NCI-H2029 treated with DMSO at 0.1 percent for 48 hours (cell line): ENCODE measurements around the gene C7orf33.
"Not testable (repeated sequence)": the region's sequence is repeated elsewhere in the genome, so short reads cannot be mapped to it uniquely, and the experiment has no call there.

Experiments used
- DNase-seq: peaks from one replicate; lab custom pipeline; 2025; lab: John Stamatoyannopoulos, UW

Gene C7orf33

GRCh38 chr7:148590471-148590870, at the start of gene C7orf33:
Gene C7orf33 (plus strand): TSS chr7:148590766. CDS start chr7:148590926, 160 bp downstream.
- DNase-seq: no peak

GRCh38 chr7:148541891-148542504, 48.6 kb upstream of the C7orf33 start:
- DNase-seq: no peak

- no peak for DNase-seq
Measured at GRCh38 chr7:148543302-148543701, 47.3 kb upstream of the C7orf33 start.

- no peak for DNase-seq
Measured at GRCh38 chr7:148545172-148545571, 45.4 kb upstream of the C7orf33 start.

- no peak for DNase-seq
Measured at GRCh38 chr7:148545932-148546331, 44.6 kb upstream of the C7orf33 start.

GRCh38 chr7:148546857-148547256, 43.7 kb upstream of the C7orf33 start:
- DNase-seq: no peak

- DNase-seq: no peak
Measured at GRCh38 chr7:148547951-148548350, 42.6 kb upstream of the C7orf33 start.

- no peak for DNase-seq
Measured at GRCh38 chr7:148553979-148554378, 36.6 kb upstream of the C7orf33 start.

- DNase-seq: peak; percentile 6
Measured at GRCh38 chr7:148556892-148557291, 33.7 kb upstream of the C7orf33 start.

- DNase-seq: no peak
Measured at GRCh38 chr7:148558914-148559313, 31.7 kb upstream of the C7orf33 start.

- DNase-seq: no peak
Measured at GRCh38 chr7:148561099-148561498, 29.5 kb upstream of the C7orf33 start.

GRCh38 chr7:148563583-148564274, 26.8 kb upstream of the C7orf33 start:
- DNase-seq: no peak

- DNase-seq: not testable (repeated sequence)
Measured at GRCh38 chr7:148564275-148564951, 26.2 kb upstream of the C7orf33 start.

- no peak for DNase-seq
Measured at GRCh38 chr7:148566736-148567135, 23.8 kb upstream of the C7orf33 start.

GRCh38 chr7:148567524-148567923, 23.0 kb upstream of the C7orf33 start:
- no peak for DNase-seq

GRCh38 chr7:148570510-148570909, 20.1 kb upstream of the C7orf33 start:
- DNase-seq: no peak

GRCh38 chr7:148570973-148571372, 19.6 kb upstream of the C7orf33 start:
- DNase-seq: not testable (repeated sequence)

GRCh38 chr7:148571381-148571780, 19.2 kb upstream of the C7orf33 start:
- no peak for DNase-seq

- DNase-seq: peak; percentile 18
Measured at GRCh38 chr7:148572067-148572522, 18.5 kb upstream of the C7orf33 start.

GRCh38 chr7:148573581-148573980, 17.0 kb upstream of the C7orf33 start:
- not testable (repeated sequence) for DNase-seq

GRCh38 chr7:148575640-148576411, 14.7 kb upstream of the C7orf33 start:
- peak; percentile 51 for DNase-seq

GRCh38 chr7:148579366-148579765, 11.2 kb upstream of the C7orf33 start:
- DNase-seq: no peak
